ENCODE data around the gene SLC22A6. TPM values are rescaled to one million over a fixed set of nuclear protein-coding genes. Genes with fewer than 3 reads are reported as not detected.

The SLC22A6 gene
- total RNA-seq, 2 donors from 2014 or later, result not detected

- Histone ChIP-seq H3K36me3 (no peaks in the 10 kb centered on the region), H3K4me1 (replicated peaks) (no peaks in the 10 kb centered on the region), H3K27me3 (replicated peaks; ENCODE audit: insufficient read depth) (no peaks in the 10 kb centered on the region), H3K4me3 (no peak overlapping the region), H3K27ac (no peak overlapping the region), H3K9me3 (no peaks in the 10 kb centered on the region)
- 89% methylated on average over 5 of the region's 5 CpGs for WGBS
- intact Hi-C loops (cut with DNase I), result no loop called here
- TF ChIP-seq CTCF (IDR thresholded peaks at IDR 0.05), result no peak
- TF ChIP-seq POLR2A (IDR thresholded peaks at IDR 0.05), result no peak
- no peak for TF ChIP-seq POLR2AphosphoS5 (IDR thresholded peaks at IDR 0.05)
- DNase-seq (ENCODE audit: low spot score), result no peak
Measured at GRCh38 chr11:63010934-63011439, 26.2 kb upstream of the SLC22A6 start.

- Histone ChIP-seq H3K4me3 (no peak overlapping the region), H3K27me3 (replicated peaks; ENCODE audit: insufficient read depth) (no peaks in the 10 kb centered on the region), H3K4me1 (replicated peaks) (no peaks in the 10 kb centered on the region), H3K36me3 (no peaks in the 10 kb centered on the region), H3K9me3 (no peaks in the 10 kb centered on the region), H3K27ac (no peak overlapping the region)
- intact Hi-C loops (cut with DNase I), result no loop called here
- no peak for DNase-seq (ENCODE audit: low spot score)
- WGBS, result 91% methylated on average over 5 of the region's 5 CpGs
- TF ChIP-seq CTCF (IDR thresholded peaks at IDR 0.05) (no peak), POLR2AphosphoS5 (IDR thresholded peaks at IDR 0.05) (no peak), POLR2A (IDR thresholded peaks at IDR 0.05) (no peak)
Measured at GRCh38 chr11:63007920-63008319, 23.2 kb upstream of the SLC22A6 start.

DNA sequence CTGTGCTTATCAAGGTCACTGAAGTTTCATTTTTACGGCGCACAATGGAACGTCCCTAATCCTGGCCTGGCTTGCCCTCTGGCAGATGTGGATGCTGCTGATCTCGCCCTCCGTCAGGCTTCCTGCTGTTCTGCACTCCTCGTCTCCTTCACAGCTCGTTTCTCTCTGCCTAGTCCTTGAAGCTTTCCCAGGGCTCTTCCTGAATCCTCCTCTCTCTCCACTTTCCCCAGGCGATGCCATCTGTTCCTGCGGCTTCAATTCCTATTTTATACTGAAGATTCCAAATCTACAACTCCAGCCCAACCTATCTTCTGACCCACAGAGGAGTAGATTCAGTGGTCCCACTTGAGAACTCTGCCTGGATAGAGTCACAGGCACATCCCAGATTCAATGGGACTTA is 16.7 kb upstream of the SLC22A6 start:
- Histone ChIP-seq H3K4me3 (no peak overlapping the region), H3K36me3 (no peaks in the 10 kb centered on the region), H3K27me3 (replicated peaks; ENCODE audit: insufficient read depth) (no peaks in the 10 kb centered on the region), H3K9me3 (no peaks in the 10 kb centered on the region), H3K4me1 (replicated peaks) (no peaks in the 10 kb centered on the region), H3K27ac (no peak overlapping the region)
- TF ChIP-seq POLR2A (IDR thresholded peaks at IDR 0.05) (no peak), CTCF (IDR thresholded peaks at IDR 0.05) (no peak), POLR2AphosphoS5 (IDR thresholded peaks at IDR 0.05) (no peak)
- intact Hi-C loops (cut with DNase I), result no loop called here
- DNase-seq (ENCODE audit: low spot score), result no peak
- WGBS, result 79% methylated on average over 9 of the region's 9 CpGs

DNA sequence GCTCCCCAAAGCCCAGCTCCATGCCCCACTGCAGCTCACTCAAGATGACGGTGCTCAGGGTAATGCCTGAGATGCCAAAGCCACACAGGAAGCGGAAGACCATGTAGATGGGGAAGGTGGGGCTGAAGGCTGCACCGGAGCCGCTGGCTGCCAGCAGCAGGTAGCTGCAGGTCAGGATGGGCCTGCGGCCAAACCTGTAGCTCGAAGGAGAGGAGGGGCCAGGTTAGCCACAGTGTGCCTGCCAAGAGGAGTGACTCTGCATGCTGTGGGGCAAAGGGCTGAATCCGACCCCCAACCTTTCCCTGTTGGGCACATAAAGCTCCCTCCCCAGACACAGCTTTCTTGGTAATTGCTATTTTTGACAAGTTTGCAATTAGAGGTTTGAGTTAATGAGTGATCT is 14.9 kb upstream of the SLC22A6 start:
- TF ChIP-seq CTCF (IDR thresholded peaks at IDR 0.05) (no peak), POLR2A (IDR thresholded peaks at IDR 0.05) (no peak), POLR2AphosphoS5 (IDR thresholded peaks at IDR 0.05) (no peak)
- H3K27me3 ChIP-seq (replicated peaks; ENCODE audit: insufficient read depth), result no peaks in the 10 kb centered on the region
- intact Hi-C loops (cut with DNase I), result no loop called here
- H3K4me1 ChIP-seq (replicated peaks), result no peaks in the 10 kb centered on the region
- WGBS, result 42% methylated on average over 7 of the region's 7 CpGs
- no peaks in the 10 kb centered on the region for H3K36me3 ChIP-seq
- no peak overlapping the region for H3K4me3 ChIP-seq
- peak; percentile 32 for DNase-seq (ENCODE audit: low spot score)
- H3K27ac ChIP-seq, result no peak overlapping the region
- H3K9me3 ChIP-seq, result no peaks in the 10 kb centered on the region

- no peak for DNase-seq (ENCODE audit: low spot score)
- no peak overlapping the region for H3K27ac ChIP-seq
- 98% methylated on average over 5 of the region's 5 CpGs for WGBS
- H3K4me3 ChIP-seq, result no peak overlapping the region
- H3K4me1 ChIP-seq (replicated peaks), result no peaks in the 10 kb centered on the region
- no peak for TF ChIP-seq POLR2AphosphoS5 (IDR thresholded peaks at IDR 0.05)
- no peak for TF ChIP-seq POLR2A (IDR thresholded peaks at IDR 0.05)
- no peak for TF ChIP-seq CTCF (IDR thresholded peaks at IDR 0.05)
- no peaks in the 10 kb centered on the region for H3K27me3 ChIP-seq (replicated peaks; ENCODE audit: insufficient read depth)
- H3K36me3 ChIP-seq, result no peaks in the 10 kb centered on the region
- H3K9me3 ChIP-seq, result no peaks in the 10 kb centered on the region
- intact Hi-C loops (cut with DNase I), result no loop called here
Measured at GRCh38 chr11:62999156-62999555, 14.4 kb upstream of the SLC22A6 start.

All from prostate gland (tissue), 2 donors.